ENCODE data around the gene CDH22.

CDH22 gene

GRCh38 chr20:46150943-46151342, 157.4 kb downstream of the CDH22 start:
- ChIA-PET POLR2A (ENCODE audit: low non-redundant PET) (no interaction called here), CTCF (interaction anchor here (0.6 to 2.0 kb wide), 4 partner anchors 18 to 713 kb away, joined by 3 to 10 read pairs (median 8); no protein-coding TSS in a partner anchor)

GRCh38 chr20:46148313-46149208, 159.7 kb downstream of the CDH22 start:
- DNase-seq (ENCODE audit: low spot score): no peak
- CTCF ChIA-PET: interaction anchor here (0.6 to 2.4 kb wide), 3 partner anchors 15 to 610 kb away, joined by 3 to 7 read pairs (median 4); no protein-coding TSS in a partner anchor
- POLR2A ChIA-PET (ENCODE audit: low non-redundant PET): no interaction called here

More at GRCh38 chr20:46150943-46151342, 157.4 kb downstream of the CDH22 start:
- H3K27ac ChIP-seq: no peak overlapping the region
- no peak for TF ChIP-seq CTCF (conservative IDR thresholded peaks at IDR 0.05; ENCODE audit: low read depth)
- no peak for DNase-seq (ENCODE audit: low spot score)

GRCh38 chr20:46145713-46146112, 162.6 kb downstream of the CDH22 start:
- no peak for TF ChIP-seq CTCF (conservative IDR thresholded peaks at IDR 0.05; ENCODE audit: low read depth)
- DNase-seq (ENCODE audit: low spot score): no peak
- POLR2A ChIA-PET (ENCODE audit: low non-redundant PET): no interaction called here
- H3K27ac ChIP-seq: no peak overlapping the region
- CTCF ChIA-PET: interaction anchor here (0.6 kb wide), 1 partner anchor 17 kb away, joined by 4 read pairs; no protein-coding TSS in a partner anchor

More at GRCh38 chr20:46148313-46149208, 159.7 kb downstream of the CDH22 start:
- no peak overlapping the region for H3K27ac ChIP-seq
- TF ChIP-seq CTCF (conservative IDR thresholded peaks at IDR 0.05; ENCODE audit: low read depth): no peak

- peak overlapping the region; percentile 78 for H3K27ac ChIP-seq
- CTCF ChIA-PET: interaction anchor here (0.6 to 1.4 kb wide), 6 partner anchors 12 to 204 kb away, joined by 3 to 6 read pairs (median 4); no protein-coding TSS in a partner anchor
- no peak for TF ChIP-seq CTCF (conservative IDR thresholded peaks at IDR 0.05; ENCODE audit: low read depth)
- POLR2A ChIA-PET (ENCODE audit: low non-redundant PET): interaction anchor here (0.6 kb wide), 1 partner anchor 799 kb away, joined by 3 read pairs; no protein-coding TSS in a partner anchor
- peak; percentile 59 for DNase-seq (ENCODE audit: low spot score)
These were observed 163.8 kb downstream of the CDH22 start for GRCh38 chr20:46144432-46145025.

- DNase-seq (ENCODE audit: low spot score): no peak
- no peak for TF ChIP-seq CTCF (conservative IDR thresholded peaks at IDR 0.05; ENCODE audit: low read depth)
- CTCF ChIA-PET: interaction anchor here (0.5 to 2.3 kb wide), 4 partner anchors 14 to 893 kb away, joined by 3 to 11 read pairs (median 4); partner anchors contain the start of gene MMP9
- H3K27ac ChIP-seq: no peak overlapping the region
- POLR2A ChIA-PET (ENCODE audit: low non-redundant PET): no interaction called here
These were observed 166.2 kb downstream of the CDH22 start for GRCh38 chr20:46142124-46142523.

GRCh38 chr20:46139908-46140482, 168.3 kb downstream of the CDH22 start:
- peak; percentile 84 for DNase-seq (ENCODE audit: low spot score)
- ChIA-PET CTCF (interaction anchor here (2.3 kb wide), 1 partner anchor 209 kb away, joined by 11 read pairs; no protein-coding TSS in a partner anchor), POLR2A (ENCODE audit: low non-redundant PET) (no interaction called here)
- peak overlapping the region; percentile 89 for H3K27ac ChIP-seq
- TF ChIP-seq CTCF (conservative IDR thresholded peaks at IDR 0.05; ENCODE audit: low read depth): no peak
